Measurements from ENCODE around the gene PVALB. TPM values are rescaled to one million over a fixed set of nuclear protein-coding genes. Genes with fewer than 3 reads are reported as not detected.
"Not testable (repeated sequence)": the region's sequence is repeated elsewhere in the genome, so short reads cannot be mapped to it uniquely, and the experiment has no call there.

Gene PVALB
- total RNA-seq, 2 experiments from 2014 or later, result not detected

GRCh38 chr22:36756746-36757655, 59.8 kb downstream of the PVALB start:
- H3K4me2 ChIP-seq (ENCODE audit: low read length), result no peak overlapping the region
- no TSS peak for BruUV-seq (replicated peaks)
- DNase-seq (ENCODE audit: low spot score), result no peak
- no peaks in the 10 kb centered on the region for H3K4me1 ChIP-seq (ENCODE audit: insufficient read depth, low read length, poor library complexity, severe bottlenecking)
- no peaks in the 10 kb centered on the region for H3K79me2 ChIP-seq (ENCODE audit: insufficient read depth, low read depth, low read length)
- intact Hi-C loops (cut with micrococcal nuclease; ENCODE audit: unreplicated experiment), result loop anchor here (1.0 kb wide), 2 partner anchors 211 to 221 kb away; no protein-coding TSS in a partner anchor
- ChIA-PET POLR2A (interaction anchor here (1.4 kb wide), 1 partner anchor 56 kb away, joined by 4 read pairs; no protein-coding TSS in a partner anchor), CTCF (ENCODE audit: unreplicated experiment) (interaction anchor here (1.0 kb wide), 1 partner anchor 19 kb away, joined by 3 read pairs; the partner anchor contains the start of gene IFT27)
- H3K27ac ChIP-seq (ENCODE audit: low read depth, low read length, poor library complexity, severe bottlenecking), result no peak overlapping the region
- no peak overlapping the region for H2AFZ ChIP-seq (ENCODE audit: low read length)
- H3K9me3 ChIP-seq (ENCODE audit: low read length), result no peaks in the 10 kb centered on the region
- no peaks in the 10 kb centered on the region for H3K36me3 ChIP-seq (ENCODE audit: insufficient read depth, low read length)
- TF ChIP-seq CTCF (conservative IDR thresholded peaks at IDR 0.05; ENCODE audit: low read length) (no peak), EZH2phosphoT487 (IDR thresholded peaks at IDR 0.05; ENCODE audit: borderline replicate concordance, low read depth, low read length) (no peak)
- H3K4me3 ChIP-seq (ENCODE audit: low read depth, low read length, poor library complexity, severe bottlenecking), result no peak overlapping the region
- no peaks in the 10 kb centered on the region for H3K9me2 ChIP-seq (ENCODE audit: insufficient read depth, low read length)
- no peaks in the 10 kb centered on the region; the same call in 1 of the 2 replicates for H4K20me1 ChIP-seq (ENCODE audit: insufficient read depth, low read length)

GRCh38 chr22:36756031-36756430, 60.8 kb downstream of the PVALB start:
- TF ChIP-seq CTCF (conservative IDR thresholded peaks at IDR 0.05; ENCODE audit: low read length), result no peak
- TF ChIP-seq EZH2phosphoT487 (IDR thresholded peaks at IDR 0.05; ENCODE audit: borderline replicate concordance, low read depth, low read length), result no peak
- no TSS peak for BruUV-seq (replicated peaks)
- POLR2A ChIA-PET, result no interaction called here

GRCh38 chr22:36755316-36755715, 61.5 kb downstream of the PVALB start:
- CTCF ChIA-PET (ENCODE audit: unreplicated experiment), result no interaction called here
- TF ChIP-seq CTCF (conservative IDR thresholded peaks at IDR 0.05; ENCODE audit: low read length) (no peak), EZH2phosphoT487 (IDR thresholded peaks at IDR 0.05; ENCODE audit: borderline replicate concordance, low read depth, low read length) (no peak)
- no peaks in the 10 kb centered on the region for H3K79me2 ChIP-seq (ENCODE audit: insufficient read depth, low read depth, low read length)
- no peaks in the 10 kb centered on the region for H3K36me3 ChIP-seq (ENCODE audit: insufficient read depth, low read length)
- no peak overlapping the region for H3K4me2 ChIP-seq (ENCODE audit: low read length)
- no peak overlapping the region for H3K4me3 ChIP-seq (ENCODE audit: low read depth, low read length, poor library complexity, severe bottlenecking)
- no peaks in the 10 kb centered on the region for H3K9me3 ChIP-seq (ENCODE audit: low read length)
- no TSS peak for BruUV-seq (replicated peaks)
- H3K9me2 ChIP-seq (ENCODE audit: insufficient read depth, low read length), result no peaks in the 10 kb centered on the region
- DNase-seq (ENCODE audit: low spot score), result no peak
- H4K20me1 ChIP-seq (ENCODE audit: insufficient read depth, low read length), result no peaks in the 10 kb centered on the region; the same call in 1 of the 2 replicates
- POLR2A ChIA-PET, result no interaction called here
- no peak overlapping the region for H2AFZ ChIP-seq (ENCODE audit: low read length)
- no peaks in the 10 kb centered on the region for H3K4me1 ChIP-seq (ENCODE audit: insufficient read depth, low read length, poor library complexity, severe bottlenecking)
- H3K27ac ChIP-seq (ENCODE audit: low read depth, low read length, poor library complexity, severe bottlenecking), result no peak overlapping the region
- intact Hi-C loops (cut with micrococcal nuclease; ENCODE audit: unreplicated experiment), result no loop called here

More at GRCh38 chr22:36756031-36756430, 60.8 kb downstream of the PVALB start:
- no peak overlapping the region for H3K27ac ChIP-seq (ENCODE audit: low read depth, low read length, poor library complexity, severe bottlenecking)
- H3K79me2 ChIP-seq (ENCODE audit: insufficient read depth, low read depth, low read length), result no peaks in the 10 kb centered on the region
- no peaks in the 10 kb centered on the region for H3K4me1 ChIP-seq (ENCODE audit: insufficient read depth, low read length, poor library complexity, severe bottlenecking)
- no peak for DNase-seq (ENCODE audit: low spot score)
- no peak overlapping the region for H2AFZ ChIP-seq (ENCODE audit: low read length)
- no peaks in the 10 kb centered on the region for H3K36me3 ChIP-seq (ENCODE audit: insufficient read depth, low read length)
- no peak overlapping the region for H3K4me2 ChIP-seq (ENCODE audit: low read length)
- H3K4me3 ChIP-seq (ENCODE audit: low read depth, low read length, poor library complexity, severe bottlenecking), result no peak overlapping the region
- CTCF ChIA-PET (ENCODE audit: unreplicated experiment), result no interaction called here
- H3K9me3 ChIP-seq (ENCODE audit: low read length), result no peaks in the 10 kb centered on the region
- H3K9me2 ChIP-seq (ENCODE audit: insufficient read depth, low read length), result no peaks in the 10 kb centered on the region
- H4K20me1 ChIP-seq (ENCODE audit: insufficient read depth, low read length), result no peaks in the 10 kb centered on the region; the same call in 1 of the 2 replicates
- intact Hi-C loops (cut with micrococcal nuclease; ENCODE audit: unreplicated experiment), result no loop called here

- H2AFZ ChIP-seq (ENCODE audit: low read length); CTCF ChIA-PET (ENCODE audit: unreplicated experiment); BruUV-seq (replicated peaks); H3K4me2 ChIP-seq (ENCODE audit: low read length); H3K4me1 ChIP-seq (ENCODE audit: insufficient read depth, low read length, poor library complexity, severe bottlenecking); H3K36me3 ChIP-seq (ENCODE audit: insufficient read depth, low read length); H3K79me2 ChIP-seq (ENCODE audit: insufficient read depth, low read depth, low read length); POLR2A ChIA-PET; intact Hi-C loops (cut with micrococcal nuclease; ENCODE audit: unreplicated experiment); H3K9me3 ChIP-seq (ENCODE audit: low read length); DNase-seq (ENCODE audit: low spot score); H3K27ac ChIP-seq (ENCODE audit: low read depth, low read length, poor library complexity, severe bottlenecking); H3K4me3 ChIP-seq (ENCODE audit: low read depth, low read length, poor library complexity, severe bottlenecking); H4K20me1 ChIP-seq (ENCODE audit: insufficient read depth, low read length); H3K9me2 ChIP-seq (ENCODE audit: insufficient read depth, low read length): not testable (repeated sequence)
Observed at GRCh38 chr22:36754881-36755280, 62.0 kb downstream of the PVALB start.

All from OCI-LY7 (cell line).